ENCODE results near the gene FAXDC2.
"Not testable (repeated sequence)": the region's sequence is repeated elsewhere in the genome, so short reads cannot be mapped to it uniquely, and the experiment has no call there.

Gene FAXDC2

GRCh38 chr5:154841273-154841661, 9.1 kb downstream of the FAXDC2 start:
- DNase-seq, result no peak
- H3K4me3 ChIP-seq (ENCODE audit: low read depth, low read length), result no peak overlapping the region
- no peak overlapping the region for H3K27ac ChIP-seq
- TF ChIP-seq CTCF (IDR thresholded peaks at IDR 0.05; ENCODE audit: low read depth, low read length, missing control alignments), result no peak
- H3K36me3 ChIP-seq (replicated peaks), result no peaks in the 10 kb centered on the region
- in situ Hi-C loops (cut with HindIII; ENCODE audit: low pct_ligation_motif_present, low sequenced_read_pairs), result no loop called here
- H3K27me3 ChIP-seq (replicated peaks), result no peaks in the 10 kb centered on the region

- no peak for TF ChIP-seq CTCF (IDR thresholded peaks at IDR 0.05; ENCODE audit: low read depth, low read length, missing control alignments)
- no peaks in the 10 kb centered on the region for H3K36me3 ChIP-seq (replicated peaks)
- no peak overlapping the region for H3K4me3 ChIP-seq (ENCODE audit: low read depth, low read length)
- in situ Hi-C loops (cut with HindIII; ENCODE audit: low pct_ligation_motif_present, low sequenced_read_pairs), result no loop called here
- H3K27ac ChIP-seq, result no peak overlapping the region
- no peak for DNase-seq
- H3K27me3 ChIP-seq (replicated peaks), result no peaks in the 10 kb centered on the region
These were observed 9.7 kb downstream of the FAXDC2 start for GRCh38 chr5:154840435-154841272.

GRCh38 chr5:154837009-154837901, 13.1 kb downstream of the FAXDC2 start:
- in situ Hi-C loops (cut with HindIII; ENCODE audit: low pct_ligation_motif_present, low sequenced_read_pairs), result no loop called here
- DNase-seq, result no peak
- Histone ChIP-seq H3K27ac (no peak overlapping the region), H3K4me3 (ENCODE audit: low read depth, low read length) (no peak overlapping the region), H3K27me3 (replicated peaks) (no peaks in the 10 kb centered on the region), H3K36me3 (replicated peaks) (no peaks in the 10 kb centered on the region)
- no peak for TF ChIP-seq CTCF (IDR thresholded peaks at IDR 0.05; ENCODE audit: low read depth, low read length, missing control alignments)

- no peak for DNase-seq
- H3K36me3 ChIP-seq (replicated peaks), result no peaks in the 10 kb centered on the region
- H3K27me3 ChIP-seq (replicated peaks), result no peaks in the 10 kb centered on the region
- no peak overlapping the region for H3K4me3 ChIP-seq (ENCODE audit: low read depth, low read length)
- TF ChIP-seq CTCF (IDR thresholded peaks at IDR 0.05; ENCODE audit: low read depth, low read length, missing control alignments), result no peak
- in situ Hi-C loops (cut with HindIII; ENCODE audit: low pct_ligation_motif_present, low sequenced_read_pairs), result no loop called here
- no peak overlapping the region for H3K27ac ChIP-seq
These were observed 14.2 kb downstream of the FAXDC2 start for GRCh38 chr5:154836225-154836624.

GRCh38 chr5:154835701-154836052, 14.7 kb downstream of the FAXDC2 start:
- H3K27ac ChIP-seq; H3K27me3 ChIP-seq (replicated peaks); H3K4me3 ChIP-seq (ENCODE audit: low read depth, low read length); in situ Hi-C loops (cut with HindIII; ENCODE audit: low pct_ligation_motif_present, low sequenced_read_pairs); DNase-seq; H3K36me3 ChIP-seq (replicated peaks): not testable (repeated sequence)

- TF ChIP-seq CTCF (IDR thresholded peaks at IDR 0.05; ENCODE audit: low read depth, low read length, missing control alignments), result no peak
- no peaks in the 10 kb centered on the region for H3K27me3 ChIP-seq (replicated peaks)
- H3K4me3 ChIP-seq (ENCODE audit: low read depth, low read length), result no peak overlapping the region
- no peaks in the 10 kb centered on the region for H3K36me3 ChIP-seq (replicated peaks)
- in situ Hi-C loops (cut with HindIII; ENCODE audit: low pct_ligation_motif_present, low sequenced_read_pairs), result no loop called here
- no peak for DNase-seq
- no peak overlapping the region for H3K27ac ChIP-seq
These were observed 16.4 kb downstream of the FAXDC2 start for GRCh38 chr5:154834053-154834452.

- in situ Hi-C loops (cut with HindIII; ENCODE audit: low pct_ligation_motif_present, low sequenced_read_pairs); DNase-seq; H3K27me3 ChIP-seq (replicated peaks); H3K4me3 ChIP-seq (ENCODE audit: low read depth, low read length); H3K27ac ChIP-seq; H3K36me3 ChIP-seq (replicated peaks): not testable (repeated sequence)
These were observed 17.6 kb downstream of the FAXDC2 start for GRCh38 chr5:154832804-154833203.

Measured in brain microvascular endothelial cell (primary cell).